ENCODE data around the gene HOXC4.
"Not testable (repeated sequence)": the region's sequence is repeated elsewhere in the genome, so short reads cannot be mapped to it uniquely, and the experiment has no call there.

The HOXC4 gene

GRCh38 chr12:54041097-54041690, 12.4 kb upstream of the HOXC4 start:
- no peak for TF ChIP-seq CTCF (IDR thresholded peaks at IDR 0.05; ENCODE audit: insufficient read depth, low read length, missing control alignments)
- CTCF ChIA-PET: interaction anchor here (0.8 to 23.4 kb wide), 13 partner anchors 9 to 175 kb away, joined by 3 to 908 read pairs (median 4); partner anchors contain the start of genes HOXC10, HOXC4, HOXC5 and HOXC8
- POLR2A ChIA-PET: interaction anchor here (0.6 to 0.7 kb wide), 2 partner anchors 15 to 24 kb away, joined by 3 read pairs; no protein-coding TSS in a partner anchor

GRCh38 chr12:54042033-54042432, 11.6 kb upstream of the HOXC4 start:
- ChIA-PET POLR2A (interaction anchor here (0.6 kb wide), 1 partner anchor 16 kb away, joined by 3 read pairs; no protein-coding TSS in a partner anchor), CTCF (interaction anchor here (1.9 to 23.4 kb wide), 3 partner anchors 10 to 156 kb away, joined by 5 to 908 read pairs (median 16); partner anchors contain the start of genes HOXC10, HOXC5 and SMUG1)
- not testable (repeated sequence) for H3K4me3 ChIP-seq (ENCODE audit: low read depth, low read length); DNase-seq (ENCODE audit: low read depth, low spot score)

More at GRCh38 chr12:54041097-54041690, 12.4 kb upstream of the HOXC4 start:
- H3K4me3 ChIP-seq (ENCODE audit: low read depth, low read length): no peak overlapping the region
- DNase-seq (ENCODE audit: low read depth, low spot score): no peak

- no peak for DNase-seq (ENCODE audit: low read depth, low spot score)
- CTCF ChIA-PET: interaction anchor here (1.4 to 2.9 kb wide), 4 partner anchors 8 to 171 kb away, joined by 4 to 17 read pairs (median 10); partner anchors contain the start of gene HOXC5
- POLR2A ChIA-PET: no interaction called here
- TF ChIP-seq CTCF (IDR thresholded peaks at IDR 0.05; ENCODE audit: insufficient read depth, low read length, missing control alignments): no peak
- H3K4me3 ChIP-seq (ENCODE audit: low read depth, low read length): no peak overlapping the region
These were observed 10.4 kb upstream of the HOXC4 start for GRCh38 chr12:54042970-54043853.

GRCh38 chr12:54044425-54045103, 9.1 kb upstream of the HOXC4 start:
- ChIA-PET POLR2A (no interaction called here), CTCF (interaction anchor here (0.9 to 2.9 kb wide), 7 partner anchors 9 to 163 kb away, joined by 3 to 17 read pairs (median 5); partner anchors contain the start of genes HOXC5 and SMUG1)
- DNase-seq (ENCODE audit: low read depth, low spot score): no peak
- TF ChIP-seq CTCF (IDR thresholded peaks at IDR 0.05; ENCODE audit: insufficient read depth, low read length, missing control alignments): no peak
- H3K4me3 ChIP-seq (ENCODE audit: low read depth, low read length): no peak overlapping the region

- TF ChIP-seq CTCF (IDR thresholded peaks at IDR 0.05; ENCODE audit: insufficient read depth, low read length, missing control alignments): no peak
- no peak for DNase-seq (ENCODE audit: low read depth, low spot score)
- no peak overlapping the region for H3K4me3 ChIP-seq (ENCODE audit: low read depth, low read length)
- ChIA-PET CTCF (interaction anchor here (0.9 to 2.9 kb wide), 7 partner anchors 10 to 163 kb away, joined by 3 to 17 read pairs (median 5); partner anchors contain the start of genes HOXC5 and SMUG1), POLR2A (no interaction called here)
These were observed 8.2 kb upstream of the HOXC4 start for GRCh38 chr12:54045401-54045800.

- no peak overlapping the region for H3K4me3 ChIP-seq (ENCODE audit: low read depth, low read length)
- TF ChIP-seq CTCF (IDR thresholded peaks at IDR 0.05; ENCODE audit: insufficient read depth, low read length, missing control alignments): no peak
- POLR2A ChIA-PET: no interaction called here
- no peak for DNase-seq (ENCODE audit: low read depth, low spot score)
- CTCF ChIA-PET: interaction anchor here (1.7 to 2.9 kb wide), 3 partner anchors 14 to 162 kb away, joined by 4 to 17 read pairs (median 5); partner anchors contain the start of gene HOXC5
These were observed 7.6 kb upstream of the HOXC4 start for GRCh38 chr12:54045868-54046521.

Data from AG04449 (cell line).